GM21526 (cell line): Measurements from ENCODE around the gene SUN5.

ENCODE experiments used
- ATAC-seq: cut with Tn5 transposase; IDR thresholded peaks from one replicate; pipeline ENCODE4 v1.9.1; 2021; ENCODE audit warnings: moderate library complexity; ENCODE audit not compliant: unreplicated experiment, low FRiP score

Gene SUN5

GRCh38 chr20:33014336-33015113 is 10.3 kb upstream of the SUN5 start:
- ATAC-seq = no peak

- ATAC-seq = no peak
Observed at GRCh38 chr20:33013701-33014326, 9.6 kb upstream of the SUN5 start.

GRCh38 chr20:33012327-33013189 is 8.3 kb upstream of the SUN5 start:
- ATAC-seq = no peak

- no peak for ATAC-seq
Observed at GRCh38 chr20:33010674-33011449, 6.6 kb upstream of the SUN5 start.

- ATAC-seq = no peak
Observed at GRCh38 chr20:33010133-33010504, 5.9 kb upstream of the SUN5 start.

- ATAC-seq = no peak
Observed at GRCh38 chr20:33009214-33010132, 5.2 kb upstream of the SUN5 start.

- no peak for ATAC-seq
Observed at GRCh38 chr20:33008336-33009213, 4.3 kb upstream of the SUN5 start.

GRCh38 chr20:33007376-33008335 is 3.4 kb upstream of the SUN5 start, which contains the start of gene BPIFB2:
TSS of gene BPIFB2 (plus strand) at chr20:33007704. CDS start at chr20:33008575, 871 bp downstream.
- no peak for ATAC-seq

GRCh38 chr20:33006776-33007375 is 2.6 kb upstream of the SUN5 start:
- ATAC-seq = no peak

- ATAC-seq = no peak
Observed at GRCh38 chr20:33005908-33006775, 1.9 kb upstream of the SUN5 start.

GRCh38 chr20:33005132-33005566 is 916 bp upstream of the SUN5 start:
- no peak for ATAC-seq

- ATAC-seq = no peak
Observed at GRCh38 chr20:33002087-33002808, 2.0 kb downstream of the SUN5 start.

GRCh38 chr20:33000802-33001466 is 3.3 kb downstream of the SUN5 start:
- no peak for ATAC-seq

GRCh38 chr20:32999603-33000250 is 4.5 kb downstream of the SUN5 start:
- no peak for ATAC-seq
